ENCODE data around the gene PDE8A. TPM values are rescaled to one million over a fixed set of nuclear protein-coding genes. Genes with fewer than 3 reads are reported as not detected.

PDE8A gene
- total and polyA plus RNA-seq, 2 donors (not counting 3 experiments of a cell fraction or from before 2014, with no cell fraction given): 21.3 to 45.7 TPM

GRCh38 chr15:85036716-85037115, 55.1 kb downstream of the PDE8A start:
- intact Hi-C loops (cut with micrococcal nuclease): no loop called here
- H4K20me1 ChIP-seq (replicated peaks; ENCODE audit: control insufficient read depth, extremely low read depth, insufficient read depth, low read length): no peaks in the 10 kb centered on the region
- no peak overlapping the region for H3K9ac ChIP-seq (replicated peaks; ENCODE audit: extremely low read depth, insufficient read depth, low read length)
- no peaks in the 10 kb centered on the region for H3K27me3 ChIP-seq (ENCODE audit: control insufficient read depth in 2 of 2, insufficient read depth in 2 of 2, low read length in 2 of 2)
- H3K9me1 ChIP-seq (replicated peaks; ENCODE audit: control insufficient read depth, extremely low read depth, insufficient read depth, low read length): no peaks in the 10 kb centered on the region
- H3K4me1 ChIP-seq (ENCODE audit: control insufficient read depth, extremely low read depth, insufficient read depth, low read length): peaks cover 9% of the 10 kb centered on the region
- H3K9me3 ChIP-seq (replicated peaks; ENCODE audit: control insufficient read depth, insufficient read depth, low read length): no peaks in the 10 kb centered on the region
- H3K4me2 ChIP-seq (ENCODE audit: insufficient read depth, low read length): no peak overlapping the region
- dilution Hi-C loops (cut with MboI; ENCODE audit: extremely low pct_ligation_motif_present, low sequenced_read_pairs): no loop called here
- no TSS peak for BruUV-seq (replicated peaks)
- H3K27ac ChIP-seq (ENCODE audit: insufficient read depth, low read depth, low read length): no peak overlapping the region
- DNase-seq (ENCODE audit: low read depth, low spot score): no peak
- no peak for FAIRE-seq
- H3K36me3 ChIP-seq (ENCODE audit: control insufficient read depth in 2 of 2, extremely low read depth in 1 of 2, insufficient read depth in 2 of 2, low read length in 2 of 2): no peaks in the 10 kb centered on the region
- peaks cover 12% of the 10 kb centered on the region for H3K79me2 ChIP-seq (ENCODE audit: control insufficient read depth, insufficient read depth, low read length)
- POLR2A ChIA-PET: interaction anchor here (0.7 kb wide), 1 partner anchor 16 kb away, joined by 4 read pairs; no protein-coding TSS in a partner anchor
- no peak overlapping the region for H2AFZ ChIP-seq (ENCODE audit: low read depth, low read length)
- no peak for TF ChIP-seq MYC (IDR thresholded peaks at IDR 0.05; ENCODE audit: low read depth, low read length)
- no peak for TF ChIP-seq MAX (IDR thresholded peaks at IDR 0.05; ENCODE audit: insufficient read depth, insufficient read length)
- TF ChIP-seq EZH2 (IDR thresholded peaks at IDR 0.05; ENCODE audit: borderline replicate concordance, low read depth, low read length, severe bottlenecking): no peak
- H3K4me3 ChIP-seq (replicated peaks in 1 of 3; ENCODE audit: insufficient read depth in 1 of 3, low read depth in 1 of 3, low read length in 3 of 3): no peak overlapping the region
- CTCF ChIA-PET: interaction anchor here (0.8 to 1.8 kb wide), 3 partner anchors 23 to 438 kb away, joined by 3 to 4 read pairs (median 3); no protein-coding TSS in a partner anchor

DNA sequence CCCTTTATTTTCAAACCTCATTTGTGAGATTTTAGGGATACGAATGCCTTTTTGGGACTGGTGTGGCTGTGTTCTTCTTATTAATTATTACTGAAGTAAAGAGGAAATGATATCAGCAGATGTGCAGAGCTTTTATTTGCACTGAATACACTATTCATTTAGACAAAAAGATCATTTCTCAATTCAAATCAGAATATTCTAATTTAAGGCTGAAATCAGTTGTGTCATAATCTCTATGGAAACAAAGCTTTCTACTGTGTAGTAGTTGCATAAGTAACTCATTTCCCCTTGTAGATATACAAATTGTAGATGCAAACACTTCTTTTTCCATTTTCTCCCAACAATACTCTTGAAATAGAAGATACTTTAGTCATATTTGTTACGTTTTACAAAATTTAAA, 56.0 kb downstream of the PDE8A start:
- Histone ChIP-seq H4K20me1 (replicated peaks; ENCODE audit: control insufficient read depth, extremely low read depth, insufficient read depth, low read length) (no peaks in the 10 kb centered on the region), H3K79me2 (ENCODE audit: control insufficient read depth, insufficient read depth, low read length) (peaks cover 5% of the 10 kb centered on the region), H3K9me1 (replicated peaks; ENCODE audit: control insufficient read depth, extremely low read depth, insufficient read depth, low read length) (no peaks in the 10 kb centered on the region), H3K27me3 (ENCODE audit: control insufficient read depth in 2 of 2, insufficient read depth in 2 of 2, low read length in 2 of 2) (no peaks in the 10 kb centered on the region), H2AFZ (ENCODE audit: low read depth, low read length) (no peak overlapping the region), H3K4me3 (replicated peaks in 1 of 3; ENCODE audit: insufficient read depth in 1 of 3, low read depth in 1 of 3, low read length in 3 of 3) (no peak overlapping the region), H3K9me3 (replicated peaks; ENCODE audit: control insufficient read depth, insufficient read depth, low read length) (no peaks in the 10 kb centered on the region), H3K9ac (replicated peaks; ENCODE audit: extremely low read depth, insufficient read depth, low read length) (no peak overlapping the region), H3K36me3 (ENCODE audit: control insufficient read depth in 2 of 2, extremely low read depth in 1 of 2, insufficient read depth in 2 of 2, low read length in 2 of 2) (no peaks in the 10 kb centered on the region), H3K4me2 (ENCODE audit: insufficient read depth, low read length) (no peak overlapping the region), H3K27ac (ENCODE audit: insufficient read depth, low read depth, low read length) (no peak overlapping the region), H3K4me1 (ENCODE audit: control insufficient read depth, extremely low read depth, insufficient read depth, low read length) (peaks cover 4% of the 10 kb centered on the region)
- CTCF ChIA-PET: interaction anchor here (0.9 to 2.5 kb wide), 5 partner anchors 9 to 131 kb away, joined by 3 to 11 read pairs (median 4); no protein-coding TSS in a partner anchor
- dilution Hi-C loops (cut with MboI; ENCODE audit: extremely low pct_ligation_motif_present, low sequenced_read_pairs): no loop called here
- POLR2A ChIA-PET: interaction anchor here (0.7 kb wide), 1 partner anchor 15 kb away, joined by 4 read pairs; no protein-coding TSS in a partner anchor
- no TSS peak for BruUV-seq (replicated peaks)
- no peak for FAIRE-seq
- intact Hi-C loops (cut with micrococcal nuclease): no loop called here
- no peak for DNase-seq (ENCODE audit: low read depth, low spot score)
- no peak for TF ChIP-seq MAX (IDR thresholded peaks at IDR 0.05; ENCODE audit: insufficient read depth, insufficient read length)
